NCI-H510A (cell line): ENCODE data around the gene PCDHGB3.
"Not testable (repeated sequence)": the region's sequence is repeated elsewhere in the genome, so short reads cannot be mapped to it uniquely, and the experiment has no call there.

ENCODE experiments used
- DNase-seq: peaks from one replicate; lab custom pipeline; 2025; lab: John Stamatoyannopoulos, UW

The PCDHGB3 gene

DNA sequence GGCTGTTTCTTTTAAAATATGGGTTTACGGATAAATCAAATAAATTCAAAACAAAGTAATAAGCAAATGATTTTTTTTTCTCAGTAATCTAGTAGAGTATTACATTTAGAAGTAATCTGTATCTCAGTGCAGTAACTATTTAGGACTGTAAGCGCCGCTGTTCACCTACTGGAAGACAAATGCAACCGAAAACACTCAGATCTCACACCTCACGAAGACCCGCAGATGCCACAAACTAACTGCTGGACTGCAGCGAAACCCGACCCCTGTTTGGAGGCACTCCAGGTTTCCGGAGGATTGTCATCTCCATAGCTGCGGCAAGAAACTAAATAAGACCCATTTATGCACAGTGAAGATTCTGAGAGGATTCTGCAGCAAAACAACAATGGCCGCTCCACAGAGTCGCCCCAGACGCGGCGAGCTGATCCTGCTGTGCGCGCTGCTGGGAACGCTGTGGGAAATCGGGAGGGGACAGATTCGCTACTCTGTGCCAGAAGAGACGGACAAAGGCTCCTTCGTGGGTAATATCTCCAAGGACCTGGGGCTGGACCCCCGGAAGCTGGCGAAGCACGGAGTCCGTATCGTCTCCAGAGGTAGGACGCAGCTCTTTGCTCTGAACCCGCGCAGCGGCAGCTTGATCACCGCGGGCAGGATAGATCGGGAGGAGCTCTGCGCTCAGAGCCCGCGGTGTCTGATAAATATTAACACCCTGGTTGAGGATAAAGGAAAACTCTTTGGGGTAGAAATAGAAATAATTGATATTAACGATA is 22.6 kb downstream of the PCDHGB3 start, which contains the start of gene PCDHGA8:
Gene PCDHGA8, plus strand, starts transcription at position 205 of the 770 bp plus-strand sequence. Its CDS starts 181 bp downstream, at position 386.
- no peak for DNase-seq

DNA sequence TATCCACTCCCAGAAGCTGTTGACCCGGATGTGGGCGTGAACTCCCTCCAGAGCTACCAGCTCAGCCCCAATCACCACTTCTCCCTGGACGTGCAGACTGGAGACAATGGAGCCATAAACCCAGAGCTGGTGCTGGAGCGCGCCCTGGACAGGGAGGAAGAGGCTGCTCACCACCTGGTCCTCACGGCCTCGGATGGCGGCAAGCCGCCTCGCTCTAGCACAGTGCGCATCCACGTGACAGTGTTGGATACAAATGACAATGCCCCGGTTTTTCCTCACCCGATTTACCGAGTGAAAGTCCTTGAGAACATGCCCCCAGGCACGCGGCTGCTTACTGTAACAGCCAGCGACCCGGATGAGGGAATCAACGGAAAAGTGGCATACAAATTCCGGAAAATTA is 23.2 kb downstream of the PCDHGB3 start:
- no peak for DNase-seq

DNA sequence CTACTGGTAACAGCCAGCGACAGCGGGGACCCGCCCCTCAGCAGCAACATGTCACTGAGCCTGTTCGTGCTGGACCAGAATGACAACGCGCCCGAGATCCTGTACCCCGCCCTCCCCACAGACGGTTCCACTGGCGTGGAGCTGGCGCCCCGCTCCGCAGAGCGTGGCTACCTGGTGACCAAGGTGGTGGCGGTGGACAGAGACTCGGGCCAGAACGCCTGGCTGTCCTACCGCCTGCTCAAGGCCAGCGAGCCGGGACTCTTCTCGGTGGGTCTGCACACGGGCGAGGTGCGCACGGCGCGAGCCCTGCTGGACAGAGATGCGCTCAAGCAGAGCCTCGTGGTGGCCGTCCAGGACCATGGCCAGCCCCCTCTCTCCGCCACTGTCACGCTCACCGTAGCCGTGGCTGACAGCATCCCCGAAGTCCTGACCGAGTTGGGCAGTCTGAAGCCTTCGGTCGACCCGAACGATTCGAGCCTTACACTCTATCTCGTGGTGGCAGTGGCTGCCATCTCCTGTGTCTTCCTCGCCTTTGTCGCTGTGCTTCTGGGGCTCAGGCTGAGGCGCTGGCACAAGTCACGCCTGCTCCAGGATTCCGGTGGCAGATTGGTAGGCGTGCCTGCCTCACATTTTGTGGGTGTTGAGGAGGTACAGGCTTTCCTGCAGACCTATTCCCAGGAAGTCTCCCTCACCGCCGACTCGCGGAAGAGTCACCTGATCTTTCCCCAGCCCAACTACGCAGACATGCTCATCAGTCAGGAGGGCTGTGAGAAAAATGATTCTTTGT is 24.6 kb downstream of the PCDHGB3 start:
- not testable (repeated sequence) for DNase-seq

DNA sequence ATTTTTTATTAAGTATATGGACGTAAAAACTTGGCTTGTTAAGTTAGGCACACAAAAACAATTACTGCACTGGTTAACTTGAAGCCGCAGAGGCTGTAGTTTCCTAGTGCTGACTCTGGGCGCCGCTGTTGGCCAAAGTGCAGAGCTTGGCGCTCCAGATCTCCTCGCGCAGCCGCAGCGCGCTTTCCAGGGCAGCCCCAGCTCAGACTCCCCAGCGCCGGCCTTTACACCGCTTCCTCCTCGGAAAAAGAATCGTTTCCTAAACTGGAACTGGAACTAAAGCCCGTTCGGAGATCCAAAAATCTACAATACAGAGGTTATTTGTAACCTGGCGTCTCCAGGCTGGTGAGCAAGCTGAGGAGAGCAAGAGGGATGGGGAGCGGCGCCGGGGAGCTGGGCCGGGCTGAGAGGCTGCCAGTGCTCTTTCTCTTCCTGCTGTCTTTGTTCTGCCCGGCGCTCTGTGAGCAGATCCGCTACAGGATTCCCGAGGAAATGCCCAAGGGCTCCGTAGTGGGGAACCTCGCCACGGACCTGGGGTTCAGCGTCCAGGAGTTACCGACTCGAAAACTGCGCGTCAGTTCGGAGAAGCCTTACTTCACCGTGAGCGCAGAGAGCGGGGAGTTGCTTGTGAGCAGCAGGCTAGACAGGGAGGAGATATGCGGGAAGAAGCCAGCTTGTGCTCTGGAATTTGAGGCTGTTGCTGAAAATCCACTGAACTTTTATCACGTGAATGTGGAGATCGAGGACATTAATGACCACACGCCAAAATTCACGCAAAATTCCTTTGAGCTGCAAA is 27.9 kb downstream of the PCDHGB3 start, which contains the start of gene PCDHGB5:
Gene PCDHGB5, plus strand, starts transcription at position 192 of the 796 bp plus-strand sequence. Its CDS starts 181 bp downstream, at position 373.
- DNase-seq = not testable (repeated sequence)

DNA sequence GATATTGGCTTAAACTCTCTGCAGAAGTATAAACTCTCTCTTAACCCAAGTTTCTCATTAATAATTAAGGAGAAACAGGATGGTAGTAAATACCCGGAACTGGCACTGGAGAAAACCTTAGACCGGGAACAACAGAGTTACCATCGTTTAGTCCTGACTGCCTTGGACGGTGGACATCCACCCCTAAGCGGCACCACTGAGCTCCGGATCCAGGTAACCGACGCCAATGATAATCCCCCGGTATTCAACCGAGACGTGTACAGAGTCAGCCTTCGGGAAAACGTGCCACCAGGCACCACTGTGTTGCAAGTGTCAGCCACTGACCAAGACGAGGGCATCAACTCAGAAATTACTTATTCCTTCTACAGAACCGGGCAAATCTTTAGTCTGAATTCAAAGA is 28.6 kb downstream of the PCDHGB3 start:
- DNase-seq = no peak

DNA sequence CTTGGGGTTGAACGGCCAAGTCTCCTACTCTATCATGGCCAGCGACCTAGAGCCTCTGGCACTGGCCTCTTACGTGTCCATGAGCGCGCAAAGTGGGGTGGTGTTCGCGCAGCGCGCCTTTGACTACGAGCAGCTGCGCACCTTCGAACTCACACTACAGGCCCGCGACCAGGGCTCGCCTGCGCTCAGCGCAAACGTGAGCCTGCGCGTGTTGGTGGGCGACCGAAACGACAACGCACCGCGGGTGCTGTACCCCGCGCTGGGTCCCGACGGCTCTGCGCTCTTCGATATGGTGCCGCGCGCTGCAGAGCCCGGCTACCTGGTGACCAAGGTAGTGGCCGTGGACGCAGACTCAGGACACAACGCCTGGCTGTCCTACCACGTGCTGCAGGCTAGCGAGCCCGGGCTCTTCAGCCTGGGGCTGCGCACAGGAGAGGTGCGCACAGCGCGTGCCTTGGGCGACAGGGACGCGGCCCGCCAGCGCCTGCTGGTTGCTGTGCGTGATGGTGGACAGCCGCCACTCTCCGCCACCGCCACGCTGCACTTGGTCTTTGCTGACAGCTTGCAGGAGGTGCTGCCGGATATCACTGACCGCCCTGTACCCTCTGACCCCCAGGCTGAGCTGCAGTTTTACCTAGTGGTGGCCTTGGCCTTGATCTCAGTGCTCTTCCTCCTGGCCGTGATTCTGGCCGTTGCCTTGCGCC is 29.7 kb downstream of the PCDHGB3 start:
- DNase-seq = no peak

DNA sequence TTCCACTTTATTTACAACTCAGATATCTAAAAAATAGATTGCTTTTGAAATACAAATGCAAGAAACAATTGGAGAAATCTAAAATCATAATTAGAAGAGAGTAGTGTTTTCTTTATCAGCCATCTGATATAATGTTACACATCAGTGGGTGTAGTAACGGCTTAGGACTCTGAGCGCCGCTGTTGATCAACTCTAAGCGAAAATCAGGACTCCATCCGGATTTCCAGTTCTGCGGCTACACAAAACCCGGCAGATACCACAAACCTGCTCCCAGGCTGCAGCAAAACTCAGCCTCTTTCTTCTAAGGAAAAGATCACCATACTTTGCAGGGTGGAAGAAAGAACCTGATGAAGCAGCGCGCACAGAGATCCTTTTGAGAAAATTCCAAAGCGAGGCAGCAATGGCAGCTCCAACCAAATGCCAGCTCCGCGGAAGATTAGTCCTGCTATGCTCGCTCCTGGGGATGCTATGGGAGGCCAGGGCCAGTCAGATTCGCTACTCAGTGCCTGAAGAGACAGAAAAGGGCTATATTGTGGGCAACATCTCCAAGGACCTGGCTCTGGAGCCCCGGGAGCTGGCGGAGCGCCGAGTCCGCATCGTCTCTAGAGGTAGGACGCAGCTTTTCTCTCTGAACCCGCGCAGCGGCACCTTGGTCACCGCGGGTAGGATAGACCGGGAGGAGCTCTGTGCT is 32.7 kb downstream of the PCDHGB3 start, which contains the start of gene PCDHGA9:
Gene PCDHGA9, plus strand, starts transcription at position 226 of the 691 bp plus-strand sequence. Its CDS starts 175 bp downstream, at position 401.
- DNase-seq = no peak

DNA sequence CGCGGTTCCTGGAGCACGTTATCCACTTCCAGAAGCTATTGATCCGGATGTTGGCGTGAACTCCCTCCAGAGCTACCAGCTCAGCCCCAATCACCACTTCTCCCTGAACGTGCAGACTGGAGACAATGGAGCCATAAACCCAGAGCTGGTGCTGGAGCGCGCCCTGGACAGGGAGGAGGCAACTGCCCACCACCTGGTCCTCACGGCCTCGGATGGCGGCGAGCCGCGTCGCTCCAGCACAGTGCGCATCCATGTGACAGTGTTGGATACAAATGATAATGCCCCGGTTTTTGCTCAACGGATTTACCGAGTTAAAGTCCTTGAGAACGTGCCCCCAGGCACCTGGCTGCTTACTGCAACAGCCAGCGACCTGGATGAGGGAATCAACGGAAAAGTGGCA is 33.3 kb downstream of the PCDHGB3 start:
- DNase-seq = no peak

DNA sequence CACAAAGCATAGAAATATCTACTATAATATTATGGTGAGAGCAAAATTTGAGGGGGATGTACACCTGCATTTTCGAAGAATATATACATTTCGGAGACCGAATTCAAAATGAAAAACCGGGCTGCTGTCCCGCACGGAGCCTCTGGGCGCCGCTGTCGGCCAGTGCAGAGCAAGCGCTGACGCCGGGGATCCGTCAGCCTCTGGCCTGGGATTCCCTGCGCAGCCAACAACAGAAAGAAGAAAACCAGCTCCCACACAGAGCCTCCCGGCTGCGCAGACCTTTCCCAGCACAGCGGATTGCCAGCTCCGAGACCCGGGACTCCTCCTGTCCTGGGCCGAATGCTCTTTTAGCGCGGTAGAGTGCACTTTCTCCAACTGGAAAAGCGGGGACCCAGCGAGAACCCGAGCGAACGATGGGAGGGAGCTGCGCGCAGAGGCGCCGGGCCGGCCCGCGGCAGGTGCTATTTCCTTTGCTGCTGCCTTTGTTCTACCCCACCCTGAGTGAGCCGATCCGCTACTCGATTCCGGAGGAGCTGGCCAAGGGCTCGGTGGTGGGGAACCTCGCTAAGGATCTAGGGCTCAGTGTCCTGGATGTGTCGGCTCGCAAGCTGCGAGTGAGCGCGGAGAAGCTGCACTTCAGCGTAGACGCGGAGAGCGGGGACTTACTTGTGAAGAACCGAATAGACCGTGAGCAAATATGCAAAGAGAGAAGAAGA is 37.9 kb downstream of the PCDHGB3 start, which contains the start of gene PCDHGB6:
Gene PCDHGB6, plus strand, starts transcription at position 232 of the 716 bp plus-strand sequence. Its CDS starts 182 bp downstream, at position 414.
- DNase-seq = not testable (repeated sequence)

DNA sequence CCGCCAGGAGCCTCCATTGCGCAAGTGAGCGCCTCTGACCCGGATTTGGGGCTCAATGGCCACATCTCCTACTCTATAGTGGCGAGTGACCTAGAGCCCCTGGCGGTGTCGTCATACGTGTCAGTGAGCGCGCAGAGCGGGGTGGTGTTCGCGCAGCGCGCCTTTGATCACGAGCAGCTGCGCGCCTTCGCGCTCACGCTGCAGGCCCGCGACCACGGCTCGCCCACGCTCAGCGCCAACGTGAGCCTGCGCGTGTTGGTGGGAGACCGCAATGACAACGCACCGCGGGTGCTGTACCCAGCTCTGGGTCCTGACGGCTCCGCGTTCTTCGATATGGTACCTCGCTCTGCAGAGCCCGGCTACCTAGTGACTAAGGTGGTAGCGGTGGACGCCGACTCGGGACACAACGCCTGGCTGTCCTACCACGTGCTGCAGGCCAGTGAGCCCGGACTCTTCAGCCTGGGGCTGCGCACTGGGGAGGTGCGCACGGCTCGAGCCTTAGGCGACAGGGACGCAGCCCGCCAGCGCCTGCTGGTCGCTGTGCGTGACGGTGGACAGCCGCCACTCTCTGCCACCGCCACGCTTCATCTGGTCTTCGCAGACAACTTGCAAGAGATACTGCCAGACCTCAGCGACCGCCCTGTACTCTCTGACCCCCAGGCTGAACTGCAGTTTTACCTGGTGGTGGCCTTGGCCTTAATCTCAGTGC is 39.7 kb downstream of the PCDHGB3 start:
- no peak for DNase-seq

DNA sequence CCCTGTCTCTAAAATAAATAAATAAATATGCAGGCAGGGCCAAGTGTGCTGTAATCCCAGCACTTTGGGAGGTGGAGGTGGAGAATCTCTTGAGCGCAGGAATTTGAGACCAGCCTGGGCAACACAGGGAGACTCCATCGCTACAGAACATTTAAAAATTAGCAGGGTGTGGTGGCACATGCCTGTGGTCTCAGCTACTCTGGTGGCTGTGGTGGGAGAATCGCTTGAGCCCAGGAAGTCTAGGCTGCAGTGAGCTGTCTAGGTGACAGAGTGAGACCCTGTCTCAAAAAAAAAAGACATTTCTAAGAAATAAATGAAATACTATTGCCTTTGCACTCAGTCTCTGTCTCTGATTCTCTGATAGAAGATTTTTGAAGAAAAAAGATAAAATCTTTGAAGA is 41.5 kb downstream of the PCDHGB3 start:
- no peak for DNase-seq

DNA sequence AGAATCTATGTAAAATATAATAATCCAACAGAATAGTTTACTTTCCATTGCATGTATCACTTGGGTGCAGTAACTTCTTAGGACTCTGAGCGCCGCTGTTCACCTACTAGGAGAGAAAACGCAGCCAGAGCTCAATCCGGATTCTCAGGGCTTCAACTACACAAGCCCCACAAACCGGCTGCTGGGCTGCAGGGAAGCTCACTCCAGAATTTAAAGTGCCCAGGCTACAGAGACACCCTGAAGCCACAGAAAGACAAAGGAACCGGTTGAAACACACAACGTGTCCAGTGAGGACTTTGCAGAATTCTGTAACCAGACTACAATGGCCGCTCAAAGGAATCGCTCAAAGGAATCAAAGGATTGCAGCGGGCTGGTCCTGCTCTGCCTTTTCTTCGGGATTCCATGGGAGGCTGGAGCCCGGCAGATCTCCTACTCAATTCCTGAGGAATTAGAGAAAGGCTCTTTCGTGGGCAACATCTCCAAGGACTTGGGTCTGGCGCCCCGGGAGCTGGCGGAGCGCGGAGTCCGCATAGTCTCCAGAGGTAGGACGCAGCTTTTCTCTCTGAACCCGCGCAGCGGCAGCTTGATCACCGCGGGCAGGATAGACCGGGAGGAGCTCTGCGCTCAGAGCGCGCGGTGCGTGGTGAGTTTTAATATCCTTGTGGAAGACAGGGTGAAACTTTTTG is 43.0 kb downstream of the PCDHGB3 start, which contains the start of gene PCDHGA10:
Gene PCDHGA10, plus strand, starts transcription at position 134 of the 686 bp plus-strand sequence. Its CDS starts 189 bp downstream, at position 323.
- DNase-seq = no peak

DNA sequence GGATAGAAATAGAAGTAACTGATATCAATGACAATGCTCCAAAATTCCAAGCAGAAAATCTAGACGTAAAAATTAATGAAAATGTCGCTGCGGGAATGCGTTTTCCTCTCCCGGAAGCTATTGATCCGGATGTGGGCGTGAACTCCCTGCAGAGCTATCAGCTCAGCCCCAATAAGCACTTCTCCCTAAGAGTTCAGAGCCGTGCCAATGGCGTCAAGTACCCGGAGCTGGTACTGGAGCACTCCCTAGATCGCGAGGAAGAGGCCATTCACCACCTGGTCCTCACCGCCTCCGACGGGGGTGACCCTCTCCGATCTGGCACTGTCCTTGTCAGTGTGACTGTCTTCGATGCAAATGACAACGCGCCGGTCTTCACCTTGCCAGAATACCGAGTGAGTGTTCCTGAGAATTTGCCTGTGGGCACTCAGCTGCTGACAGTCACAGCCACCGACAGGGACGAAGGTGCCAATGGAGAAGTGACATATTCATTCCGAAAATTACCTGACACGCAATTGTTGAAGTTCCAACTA is 43.6 kb downstream of the PCDHGB3 start:
- no peak for DNase-seq

DNA sequence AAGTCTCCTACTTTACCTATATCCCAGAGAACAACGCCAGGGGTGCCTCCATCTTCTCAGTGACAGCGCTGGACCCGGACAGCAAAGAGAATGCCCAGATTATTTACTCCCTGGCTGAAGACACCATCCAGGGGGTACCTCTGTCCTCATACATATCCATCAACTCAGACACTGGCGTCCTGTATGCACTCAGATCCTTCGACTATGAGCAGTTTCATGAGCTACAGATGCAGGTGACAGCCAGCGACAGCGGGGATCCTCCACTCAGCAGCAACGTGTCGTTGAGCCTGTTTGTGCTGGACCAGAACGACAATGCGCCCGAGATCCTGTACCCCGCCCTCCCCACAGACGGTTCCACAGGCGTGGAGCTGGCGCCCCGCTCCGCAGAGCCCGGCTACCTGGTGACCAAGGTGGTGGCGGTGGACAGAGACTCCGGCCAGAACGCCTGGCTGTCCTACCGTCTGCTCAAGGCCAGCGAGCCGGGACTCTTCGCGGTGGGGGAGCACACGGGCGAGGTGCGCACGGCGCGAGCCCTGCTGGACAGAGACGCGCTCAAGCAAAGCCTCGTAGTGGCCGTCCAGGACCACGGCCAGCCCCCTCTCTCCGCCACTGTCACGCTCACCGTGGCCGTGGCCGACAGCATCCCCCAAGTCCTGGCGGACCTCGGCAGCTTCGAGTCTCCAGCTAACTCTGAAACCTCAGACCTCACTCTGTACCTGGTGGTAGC is 44.7 kb downstream of the PCDHGB3 start:
- not testable (repeated sequence) for DNase-seq

DNA sequence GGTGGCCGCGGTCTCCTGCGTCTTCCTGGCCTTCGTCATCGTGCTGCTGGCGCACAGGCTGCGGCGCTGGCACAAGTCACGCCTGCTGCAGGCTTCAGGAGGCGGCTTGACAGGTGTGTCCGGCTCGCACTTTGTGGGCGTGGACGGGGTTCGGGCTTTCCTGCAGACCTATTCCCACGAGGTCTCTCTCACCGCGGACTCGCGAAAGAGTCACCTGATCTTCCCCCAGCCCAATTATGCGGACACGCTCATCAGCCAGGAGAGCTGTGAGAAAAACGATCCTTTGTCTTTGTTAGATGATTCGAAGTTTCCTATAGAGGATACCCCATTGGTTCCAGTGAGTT is 45.2 kb downstream of the PCDHGB3 start:
- not testable (repeated sequence) for DNase-seq

DNA sequence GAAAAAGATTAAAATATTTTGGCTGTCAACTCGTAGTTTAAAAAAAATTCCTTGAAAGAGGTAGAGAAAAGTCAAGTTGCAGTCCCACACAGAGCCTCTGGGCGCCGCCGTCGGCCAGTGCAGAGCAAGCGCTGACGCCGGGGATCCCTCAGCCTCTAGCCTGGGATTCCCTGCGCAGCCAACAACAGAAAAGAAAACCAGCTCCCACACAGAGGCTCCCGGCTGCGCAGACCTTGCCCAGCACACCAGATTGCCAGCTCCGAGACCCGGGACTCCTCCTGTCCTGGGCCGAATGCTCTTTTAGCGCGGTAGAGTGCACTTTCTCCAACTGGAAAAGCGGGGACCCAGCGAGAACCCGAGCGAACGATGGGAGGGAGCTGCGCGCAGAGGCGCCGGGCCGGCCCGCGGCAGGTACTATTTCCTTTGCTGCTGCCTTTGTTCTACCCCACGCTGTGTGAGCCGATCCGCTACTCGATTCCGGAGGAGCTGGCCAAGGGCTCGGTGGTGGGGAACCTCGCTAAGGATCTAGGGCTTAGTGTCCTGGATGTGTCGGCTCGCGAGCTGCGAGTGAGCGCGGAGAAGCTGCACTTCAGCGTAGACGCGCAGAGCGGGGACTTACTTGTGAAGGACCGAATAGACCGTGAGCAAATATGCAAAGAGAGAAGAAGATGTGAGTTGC is 47.6 kb downstream of the PCDHGB3 start, which contains the start of gene PCDHGB7:
Gene PCDHGB7, plus strand, starts transcription at position 184 of the 679 bp plus-strand sequence. Its CDS starts 183 bp downstream, at position 367.
- DNase-seq = not testable (repeated sequence)
